HG02642 (cell line): Measurements from ENCODE around the gene KCNT2.
"Not testable (repeated sequence)": the region's sequence is repeated elsewhere in the genome, so short reads cannot be mapped to it uniquely, and the experiment has no call there.

Experiments used
- ATAC-seq: cut with Tn5 transposase; IDR thresholded peaks from one replicate; pipeline ENCODE4 v1.9.1; 2021; ENCODE audit warnings: mild to moderate bottlenecking; ENCODE audit not compliant: unreplicated experiment, poor library complexity

The KCNT2 gene

DNA sequence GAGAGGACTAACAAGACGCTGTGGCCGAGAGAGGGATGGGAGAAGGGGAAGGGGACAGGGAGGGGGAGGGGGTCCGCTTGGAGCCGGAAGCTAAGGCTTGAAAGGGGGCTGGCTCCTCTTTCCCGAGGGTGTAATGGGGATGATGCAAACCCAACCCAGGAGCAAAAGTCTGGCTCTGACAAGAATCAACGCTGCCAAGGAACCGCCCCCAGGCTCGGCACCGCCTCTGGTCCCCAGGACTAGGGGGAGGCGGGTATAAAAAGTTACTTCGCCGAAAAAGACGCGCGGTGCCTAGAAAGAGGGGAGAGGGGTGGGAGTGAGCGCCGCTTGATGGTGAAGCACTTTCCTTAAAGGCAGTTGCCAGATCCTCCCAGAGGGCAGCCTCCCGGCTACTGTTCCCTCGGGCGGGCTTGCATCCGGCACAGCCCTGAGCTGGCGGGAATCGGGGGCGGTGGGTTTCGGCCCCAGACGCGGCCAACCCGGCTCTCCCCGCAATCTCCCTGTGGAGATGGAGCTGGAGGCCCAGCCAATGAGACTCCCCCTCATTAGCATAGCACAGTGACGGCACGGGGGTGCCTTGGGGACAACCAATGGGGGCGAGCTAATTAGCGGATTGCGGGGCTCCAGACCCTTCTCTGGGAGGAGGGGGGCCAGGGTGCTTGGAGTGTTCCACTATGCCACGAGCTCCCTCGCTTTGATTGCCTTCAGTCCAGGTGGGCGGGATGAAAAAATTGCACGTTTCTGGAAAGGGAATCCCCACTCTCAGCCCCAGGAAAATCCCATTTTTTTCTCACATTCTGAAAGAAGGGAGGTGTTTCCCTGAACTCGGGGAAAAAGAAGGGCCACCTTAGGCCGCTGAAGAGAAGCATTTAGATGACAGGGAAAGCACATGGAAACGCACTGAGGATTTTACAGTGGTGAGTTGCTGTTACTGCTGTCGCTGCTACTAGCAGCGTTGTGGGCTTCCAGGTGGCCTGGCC is at the start of gene KCNT2:
TSS of gene KCNT2 (minus strand) at position 51 of the 980 bp plus-strand sequence. CDS start 131 bp downstream, outside the sequence.
- ATAC-seq, result no peak

DNA sequence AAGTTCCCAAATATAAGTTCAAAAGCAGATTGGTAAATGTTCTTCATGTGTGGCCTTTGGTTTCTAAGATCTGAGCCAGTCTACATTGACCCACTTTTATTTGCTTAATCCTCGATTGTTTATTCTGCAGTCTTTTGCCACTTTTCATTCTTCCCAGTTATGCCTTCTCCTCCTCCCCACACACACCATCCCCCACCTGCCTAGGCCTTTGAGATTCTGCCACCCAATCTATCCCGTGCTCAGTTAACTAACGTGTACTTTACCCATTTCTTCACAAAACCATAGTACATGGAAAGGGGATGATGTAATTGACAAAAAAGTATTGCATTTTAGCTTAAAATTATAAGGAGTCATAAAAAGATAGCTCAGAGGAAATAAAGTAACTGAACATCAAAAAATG is 47.3 kb upstream of the KCNT2 start:
- no peak for ATAC-seq

DNA sequence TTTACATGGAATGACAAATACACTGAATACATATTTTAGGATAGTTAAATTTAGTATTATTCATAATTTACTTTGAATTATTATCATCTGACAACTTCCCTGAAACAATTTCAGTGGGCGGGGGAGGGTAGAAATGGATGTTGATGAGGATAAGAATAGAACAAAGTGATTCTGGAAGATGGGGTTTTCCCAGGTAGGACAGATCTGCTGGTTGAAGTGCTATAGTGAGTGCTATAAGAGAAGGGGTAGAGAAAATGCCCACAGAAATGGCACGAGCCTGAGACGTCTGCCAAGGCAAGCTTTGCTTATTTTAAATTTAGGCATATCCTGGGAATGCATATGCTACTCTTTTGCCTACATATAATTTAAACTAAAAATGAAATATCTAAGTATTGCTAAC is 46.8 kb upstream of the KCNT2 start:
- ATAC-seq, result no peak

DNA sequence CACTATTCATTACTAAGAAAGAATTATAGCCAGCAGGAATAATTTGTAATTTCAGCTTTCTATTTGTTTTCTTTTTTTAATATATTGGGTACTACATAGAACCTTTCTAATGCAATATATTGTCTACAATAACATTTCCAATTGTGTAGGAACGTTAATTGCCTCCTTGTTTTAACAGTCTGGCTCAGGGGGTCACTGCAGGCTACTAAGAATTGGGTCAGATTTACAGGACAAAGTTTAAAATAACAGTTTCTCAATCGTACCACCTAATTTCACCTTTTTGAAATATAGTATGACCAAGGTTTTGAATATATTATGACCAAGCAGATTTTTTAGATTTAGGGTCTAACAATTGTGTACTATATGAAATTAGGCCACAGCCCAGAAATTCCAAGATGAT is 46.0 kb upstream of the KCNT2 start:
- ATAC-seq, result no peak

DNA sequence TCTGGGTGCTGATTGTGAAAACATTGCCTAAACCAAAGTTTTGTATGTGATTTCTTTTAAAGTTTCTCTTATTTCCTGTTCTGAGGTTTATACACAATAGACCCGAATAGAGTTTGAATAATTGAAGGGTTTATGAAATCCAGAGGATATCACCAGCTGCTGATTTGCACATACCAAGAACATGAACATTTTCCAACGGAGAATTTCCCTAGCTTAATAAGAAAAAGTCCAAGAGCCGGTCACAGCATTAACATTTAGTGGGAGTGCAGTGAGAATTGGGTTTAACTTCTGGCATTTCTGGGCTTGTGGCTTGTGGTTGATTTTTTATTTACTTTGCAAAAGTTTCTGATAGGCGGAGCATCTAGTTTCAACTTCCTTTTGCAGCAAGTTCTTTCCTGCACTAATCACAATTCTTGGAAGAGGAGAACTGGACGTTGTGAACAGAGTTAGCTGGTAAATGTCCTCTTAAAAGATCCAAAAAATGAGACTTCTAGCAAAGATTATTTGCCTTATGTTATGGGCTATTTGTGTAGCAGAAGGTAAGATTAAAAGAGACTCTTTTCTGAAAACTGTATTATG is 43.5 kb upstream of the KCNT2 start, which contains the start of gene CFH:
TSS of gene CFH (plus strand) at position 407 of the 579 bp plus-strand sequence. CDS start at position 482, 75 bp downstream.
- no peak for ATAC-seq

DNA sequence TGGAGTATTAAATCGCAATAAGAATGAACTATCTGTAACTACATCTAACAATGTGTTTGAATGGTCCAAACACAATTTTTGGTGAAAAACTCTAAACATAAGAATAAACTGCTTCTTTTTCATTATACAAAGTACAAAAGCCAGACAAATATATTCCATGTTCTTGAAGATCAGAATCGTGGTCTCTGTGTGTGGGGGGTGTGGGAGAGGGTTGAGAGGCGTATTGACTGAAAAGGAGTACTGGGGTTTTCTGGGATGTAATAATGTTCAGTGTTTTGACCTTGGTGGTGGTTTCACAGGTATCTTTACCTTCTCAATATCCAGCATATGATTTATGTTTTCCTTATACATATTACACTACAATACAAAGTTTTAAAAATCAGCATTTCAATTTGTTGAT is 42.8 kb upstream of the KCNT2 start:
- no peak for ATAC-seq

DNA sequence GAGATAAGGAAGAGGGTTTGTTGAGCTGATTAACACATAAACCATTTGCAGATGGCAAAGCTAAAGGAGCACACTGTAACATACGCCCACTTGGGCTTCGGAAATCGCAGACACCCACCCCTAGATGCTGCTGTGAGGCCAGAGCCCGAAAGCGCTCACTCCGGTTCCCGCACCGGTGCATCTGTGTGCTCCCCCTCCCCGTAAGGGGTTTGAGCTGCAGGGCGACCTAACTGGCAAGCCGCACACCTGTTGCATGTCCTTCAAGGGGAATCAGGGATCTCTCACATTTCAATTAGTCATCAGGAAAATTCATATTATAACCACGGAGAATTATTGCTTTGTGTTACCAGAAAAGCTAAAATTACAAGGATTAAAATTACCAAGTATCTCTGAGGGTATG is 42.2 kb upstream of the KCNT2 start:
- no peak for ATAC-seq

DNA sequence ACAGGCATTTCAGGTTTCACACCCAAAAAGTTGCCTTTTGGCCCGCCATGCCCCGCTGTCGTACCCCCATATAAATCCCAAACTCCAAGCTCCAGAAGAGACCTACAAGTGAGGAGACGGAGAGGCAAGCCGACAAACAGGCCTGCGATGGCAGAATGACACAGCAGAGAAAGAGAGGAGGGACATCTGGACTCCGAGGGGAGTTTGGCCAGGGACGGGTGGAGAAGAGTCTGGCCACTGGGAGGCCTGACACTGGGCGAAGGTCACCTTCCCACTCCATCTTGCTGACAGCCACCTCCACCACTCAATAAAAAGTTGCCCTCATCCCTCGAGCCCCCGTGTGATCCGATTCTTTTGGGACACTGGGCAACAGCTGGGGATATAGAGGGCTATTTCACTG is 41.8 kb upstream of the KCNT2 start:
- ATAC-seq, result no peak

DNA sequence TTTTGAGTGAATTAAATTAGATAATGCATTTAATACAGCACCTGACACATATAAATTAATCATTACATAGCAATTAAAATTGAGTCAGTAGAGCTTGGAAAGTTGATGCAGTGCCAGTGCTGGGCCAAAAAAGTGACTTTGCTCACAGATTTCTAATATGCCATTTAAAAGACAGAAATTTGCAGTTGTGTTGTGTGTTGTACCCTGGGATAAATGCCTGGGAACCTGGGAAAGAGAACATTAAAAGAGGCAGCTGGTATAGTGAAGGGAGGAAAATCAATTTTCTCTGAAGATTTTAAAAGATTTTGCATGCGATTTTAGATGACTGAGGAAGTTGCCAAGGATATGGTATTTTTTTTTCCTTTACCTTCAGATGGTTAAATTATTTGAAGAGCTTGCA is 32.7 kb upstream of the KCNT2 start:
- ATAC-seq, result no peak

DNA sequence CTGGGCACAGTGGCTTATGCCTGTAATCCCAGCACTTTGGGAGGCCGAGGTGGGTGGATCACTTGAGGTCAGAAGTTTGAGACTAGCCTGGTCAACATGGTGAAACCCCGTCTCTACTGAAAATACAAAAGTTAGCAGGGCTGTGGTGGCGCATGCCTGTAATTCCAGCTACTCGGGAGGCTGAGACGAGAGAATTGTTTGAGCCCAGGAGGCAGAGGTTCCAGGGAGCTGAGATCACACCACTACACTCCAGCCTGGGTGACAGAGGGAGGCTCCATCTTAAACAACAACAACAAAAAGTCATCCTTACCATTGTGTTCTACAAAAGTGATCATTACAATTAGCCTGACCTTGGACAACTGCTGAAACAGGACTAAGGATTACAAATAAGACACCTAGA is 31.1 kb upstream of the KCNT2 start:
- ATAC-seq, result not testable (repeated sequence)

DNA sequence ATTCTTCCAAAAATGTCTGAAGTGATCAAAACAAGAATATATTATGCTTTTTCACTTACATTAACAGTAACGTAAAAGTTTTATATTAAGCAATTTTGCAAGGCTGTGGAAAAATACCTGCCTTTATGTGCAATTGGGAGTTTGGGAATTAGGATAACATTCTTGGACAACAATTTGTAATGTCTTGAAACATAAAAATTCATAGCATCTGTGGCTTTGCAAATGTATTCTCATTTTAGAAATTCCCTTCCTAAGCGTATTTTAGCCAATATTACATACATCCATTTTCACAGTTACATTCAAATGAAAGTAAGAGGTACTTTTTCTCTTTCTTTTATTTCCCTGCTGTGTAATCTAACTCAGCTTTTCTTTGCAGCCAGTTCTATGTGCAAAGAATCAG is 30.2 kb upstream of the KCNT2 start:
- ATAC-seq, result no peak

DNA sequence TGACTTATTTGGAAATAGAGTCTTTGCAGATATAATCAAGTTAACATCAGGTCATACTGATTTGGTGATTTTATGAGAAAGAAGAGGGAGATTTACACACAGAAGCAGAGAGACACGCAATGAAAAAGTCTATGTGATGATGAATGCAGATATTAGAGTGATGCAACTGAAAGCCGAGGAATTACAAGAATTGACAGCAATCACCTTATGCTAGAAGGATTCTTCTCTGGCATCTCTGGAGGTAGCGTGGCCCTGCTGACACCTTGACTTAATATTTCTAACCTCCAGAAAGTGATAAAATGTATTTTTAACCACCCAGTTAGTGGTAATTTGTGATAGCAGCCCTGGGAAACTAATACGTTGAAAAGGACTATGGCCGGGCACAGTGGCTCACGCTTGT is 29.4 kb upstream of the KCNT2 start:
- no peak for ATAC-seq

DNA sequence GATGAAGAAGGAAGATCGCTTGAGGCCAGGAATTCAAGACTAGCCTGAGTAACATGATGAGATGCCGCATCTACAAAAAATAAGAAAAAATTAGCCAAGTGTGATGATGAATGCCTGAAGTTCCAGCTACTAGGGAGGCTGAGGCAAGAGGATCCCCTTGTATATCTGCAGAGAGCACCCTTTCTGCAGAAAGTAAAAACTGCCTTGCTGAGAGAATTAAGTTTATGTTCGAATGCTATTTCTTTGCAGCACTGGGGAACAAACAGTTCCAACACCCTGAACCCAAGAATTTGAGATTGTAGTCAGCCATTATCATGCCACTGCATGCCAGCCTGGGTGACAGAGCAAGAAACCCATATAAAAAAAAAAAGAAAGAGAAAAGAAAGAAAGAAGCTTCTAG is 20.6 kb upstream of the KCNT2 start:
- ATAC-seq, result no peak

DNA sequence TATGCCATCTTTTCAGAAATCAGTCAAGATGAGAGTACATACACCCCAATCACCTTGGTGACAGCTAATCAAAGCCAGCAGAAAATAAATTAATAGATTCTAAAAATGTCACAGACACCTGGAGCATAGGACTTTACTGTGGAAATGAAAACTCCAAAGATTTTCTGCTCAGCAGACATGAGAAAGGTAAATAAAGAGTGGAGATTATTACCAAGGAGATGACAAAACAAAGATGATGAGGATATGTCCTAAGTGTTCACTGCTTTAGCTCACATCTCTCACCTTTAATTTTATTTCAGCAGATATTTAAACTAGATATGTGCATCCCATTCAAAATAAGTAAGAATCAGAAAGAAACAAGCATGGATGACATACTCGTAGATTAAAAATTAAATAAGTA is 14.8 kb upstream of the KCNT2 start:
- ATAC-seq, result no peak

DNA sequence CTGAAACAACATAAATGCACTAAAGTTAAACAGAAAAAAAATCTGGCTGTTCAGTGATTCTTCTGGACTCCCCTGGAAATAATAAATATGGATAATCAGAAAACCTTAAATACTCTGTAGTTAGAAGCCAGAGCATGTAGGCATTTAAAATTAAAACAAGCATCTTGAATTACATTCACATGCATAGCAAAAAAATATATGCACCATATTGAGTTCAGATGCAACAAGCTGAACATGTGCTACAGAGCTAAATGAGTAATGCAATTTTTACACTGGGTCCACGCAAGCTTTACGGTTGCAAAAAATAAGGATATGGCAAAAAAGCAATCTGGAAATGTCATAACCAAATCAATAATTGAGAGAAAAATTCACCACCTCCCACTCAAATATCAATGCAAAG is 11.5 kb upstream of the KCNT2 start:
- no peak for ATAC-seq

DNA sequence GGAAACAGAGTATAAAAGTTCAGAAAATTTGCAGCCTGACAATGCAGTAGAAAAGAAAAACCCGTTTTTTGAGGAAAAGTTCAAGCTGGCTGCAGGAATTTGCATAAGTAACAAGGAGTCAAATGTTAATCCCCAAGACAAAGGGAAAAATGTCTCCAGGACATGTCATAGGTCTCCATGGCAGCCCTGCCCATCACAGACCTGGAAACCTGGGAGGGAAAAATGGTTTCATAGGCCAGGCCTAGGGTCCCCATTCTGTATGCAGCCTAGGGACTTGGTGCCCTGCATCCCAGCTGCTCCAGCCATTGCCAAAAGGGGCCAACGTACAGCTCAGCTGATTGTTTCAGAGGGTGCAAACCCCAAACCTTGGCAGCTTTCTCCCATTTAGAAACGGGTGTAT is 3.6 kb upstream of the KCNT2 start:
- ATAC-seq, result no peak

DNA sequence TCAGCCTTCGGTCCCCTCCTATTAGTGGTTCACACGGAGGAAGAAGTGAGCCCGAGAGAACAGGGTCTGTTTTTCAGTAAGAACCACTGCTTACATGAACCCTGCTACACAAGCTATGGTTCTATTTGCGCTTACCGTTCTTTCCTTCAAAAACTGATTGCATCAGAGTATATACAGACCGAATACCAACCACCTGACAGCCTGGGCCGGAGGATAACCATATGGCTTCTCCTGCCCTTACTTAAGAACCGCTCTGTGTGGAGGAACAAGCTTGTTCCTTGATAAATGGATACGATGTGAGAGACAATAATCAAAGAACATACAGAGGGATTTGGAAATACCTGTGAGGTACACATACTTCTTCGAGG is 1.1 kb upstream of the KCNT2 start:
- ATAC-seq, result no peak

DNA sequence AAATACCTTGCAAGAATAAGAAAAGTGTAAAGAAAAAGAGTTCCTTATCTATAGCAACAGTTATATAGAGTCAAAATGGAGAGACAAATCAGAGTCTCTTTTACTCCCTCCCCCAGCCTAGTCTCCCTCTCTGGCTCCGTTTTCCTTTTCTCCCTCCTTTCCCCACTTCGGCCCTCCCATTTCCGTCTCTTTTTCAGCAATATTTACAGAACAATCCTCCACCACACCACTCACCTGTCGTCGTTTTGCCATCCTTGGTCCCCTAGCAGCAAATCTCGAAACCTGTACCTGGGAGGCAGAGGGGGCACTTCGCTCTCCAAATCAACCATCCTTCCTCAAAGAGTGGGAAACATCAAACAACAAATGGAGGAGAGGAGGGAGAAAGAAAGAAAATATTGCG is 259 bp downstream of the KCNT2 start:
- no peak for ATAC-seq

DNA sequence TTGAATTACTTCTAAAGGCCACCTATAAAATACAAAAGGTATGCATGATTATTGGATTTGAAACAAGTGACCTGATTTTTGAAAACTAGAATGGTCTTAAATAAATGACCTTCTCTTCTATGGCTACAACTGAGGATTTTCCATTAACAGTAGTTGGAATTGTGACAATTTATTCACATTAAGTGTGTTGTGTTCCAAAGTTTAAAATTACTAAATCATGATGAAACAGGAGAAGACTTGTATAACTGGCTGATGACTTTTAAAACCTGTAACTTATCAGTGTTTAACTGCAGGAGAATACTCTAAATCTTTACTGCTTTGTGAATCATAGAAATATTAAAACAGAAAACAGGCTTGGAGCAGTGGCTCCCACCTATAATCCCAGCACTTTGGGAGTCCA is 4.6 kb downstream of the KCNT2 start:
- ATAC-seq, result no peak

DNA sequence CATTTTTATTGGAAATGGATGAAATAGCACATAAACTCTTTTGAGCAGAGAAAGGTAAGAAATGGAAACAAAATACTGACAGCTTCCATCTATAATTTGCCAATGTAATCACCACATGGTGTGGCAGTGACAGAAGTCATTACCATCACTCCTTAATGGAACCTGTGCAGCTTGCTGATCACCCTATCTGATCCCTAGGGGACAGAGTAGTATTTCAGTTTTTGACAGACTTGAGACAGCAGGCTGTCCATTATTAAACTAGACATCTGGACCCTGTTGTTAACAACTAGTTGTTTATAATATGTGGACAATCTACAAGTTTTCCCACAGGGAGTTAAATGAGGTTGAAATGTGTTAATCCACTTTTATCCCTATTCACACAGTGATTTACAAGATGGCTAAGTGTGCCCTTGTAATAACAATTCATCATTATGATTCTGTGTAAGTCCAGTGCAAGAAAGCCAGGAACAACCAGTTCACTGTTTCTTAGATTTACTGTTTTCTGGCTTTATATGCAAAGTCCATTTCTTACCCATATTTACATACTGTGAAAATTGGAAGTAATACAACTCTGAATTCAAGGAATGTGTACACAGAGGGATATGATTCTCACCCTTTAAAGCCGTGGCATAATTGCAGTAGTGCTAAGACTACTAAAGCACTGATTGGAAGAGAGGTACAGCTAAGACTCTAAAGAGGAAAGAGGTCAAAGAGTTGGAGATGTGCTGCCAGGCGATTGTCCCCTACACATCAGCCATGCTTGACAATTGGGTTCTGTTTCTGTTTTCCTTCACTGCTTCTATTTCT is 9.1 kb downstream of the KCNT2 start:
- ATAC-seq, result no peak

DNA sequence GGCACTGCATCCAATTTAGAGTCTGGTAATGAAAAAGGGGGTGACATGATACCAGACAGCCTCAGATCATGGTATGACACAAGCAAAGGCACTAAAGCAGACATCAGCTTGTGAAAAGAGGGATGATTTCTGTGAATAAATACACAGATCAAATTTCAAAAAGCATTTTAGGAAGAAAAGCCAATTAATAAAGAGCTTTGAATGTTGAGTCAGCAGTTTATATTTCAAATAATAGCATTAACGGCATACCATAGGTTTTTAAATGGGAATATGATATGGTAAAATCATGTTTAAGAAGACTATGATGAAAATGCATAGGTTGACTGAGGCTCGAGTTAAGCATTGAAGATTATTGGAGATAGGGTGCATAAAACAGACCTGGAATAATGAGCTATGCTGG is 13.5 kb downstream of the KCNT2 start:
- ATAC-seq, result no peak
